Measurements from ENCODE around the gene IFNA8.
"Not testable (repeated sequence)": the region's sequence is repeated elsewhere in the genome, so short reads cannot be mapped to it uniquely, and the experiment has no call there.

IFNA8 gene

DNA sequence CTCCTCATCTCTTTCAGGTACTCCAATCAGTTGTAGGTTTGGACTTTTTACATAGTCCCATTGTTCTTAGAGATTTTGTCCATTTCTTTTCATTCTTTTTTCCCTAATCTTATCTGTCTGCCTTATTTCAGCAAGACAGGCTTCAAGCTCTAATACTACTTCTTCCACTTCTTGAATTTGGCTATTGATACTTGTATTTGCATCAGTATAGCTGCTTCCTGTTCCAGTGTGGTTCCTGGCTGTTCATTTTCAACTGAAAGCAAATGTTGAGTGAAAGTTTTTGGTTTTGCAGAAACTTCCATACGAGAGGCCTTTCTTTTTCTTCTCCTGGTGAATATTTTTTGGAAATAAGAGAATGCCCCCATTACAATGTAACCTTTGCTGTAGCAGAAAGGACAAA, 19.3 kb downstream of the IFNA8 start:
- no peak for DNase-seq (ENCODE audit: low read depth in 2 of 2)

DNA sequence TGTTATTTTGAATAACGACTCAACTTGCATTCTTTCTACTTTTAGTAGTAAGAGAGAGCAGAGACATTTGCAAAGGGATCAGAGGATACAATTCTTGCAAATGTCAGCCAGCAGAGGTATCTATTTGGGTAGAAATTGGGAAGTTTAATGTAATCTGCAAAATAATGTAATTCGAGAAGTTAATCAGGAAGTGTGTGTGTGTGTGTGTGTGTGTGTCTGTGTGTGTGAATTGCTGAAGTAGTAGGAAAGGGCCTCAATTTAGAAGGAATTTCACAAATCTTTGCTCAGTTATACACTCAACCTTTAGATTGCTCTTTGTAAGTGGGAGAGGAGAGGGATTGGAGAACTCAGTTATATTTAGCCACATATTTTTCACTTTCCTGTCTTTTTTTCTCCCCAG, 20.3 kb downstream of the IFNA8 start:
- DNase-seq (ENCODE audit: low read depth in 2 of 2), result no peak

- no peak for DNase-seq (ENCODE audit: low read depth in 2 of 2)
These were observed 23.9 kb downstream of the IFNA8 start for GRCh38 chr9:21432672-21433425.

DNA sequence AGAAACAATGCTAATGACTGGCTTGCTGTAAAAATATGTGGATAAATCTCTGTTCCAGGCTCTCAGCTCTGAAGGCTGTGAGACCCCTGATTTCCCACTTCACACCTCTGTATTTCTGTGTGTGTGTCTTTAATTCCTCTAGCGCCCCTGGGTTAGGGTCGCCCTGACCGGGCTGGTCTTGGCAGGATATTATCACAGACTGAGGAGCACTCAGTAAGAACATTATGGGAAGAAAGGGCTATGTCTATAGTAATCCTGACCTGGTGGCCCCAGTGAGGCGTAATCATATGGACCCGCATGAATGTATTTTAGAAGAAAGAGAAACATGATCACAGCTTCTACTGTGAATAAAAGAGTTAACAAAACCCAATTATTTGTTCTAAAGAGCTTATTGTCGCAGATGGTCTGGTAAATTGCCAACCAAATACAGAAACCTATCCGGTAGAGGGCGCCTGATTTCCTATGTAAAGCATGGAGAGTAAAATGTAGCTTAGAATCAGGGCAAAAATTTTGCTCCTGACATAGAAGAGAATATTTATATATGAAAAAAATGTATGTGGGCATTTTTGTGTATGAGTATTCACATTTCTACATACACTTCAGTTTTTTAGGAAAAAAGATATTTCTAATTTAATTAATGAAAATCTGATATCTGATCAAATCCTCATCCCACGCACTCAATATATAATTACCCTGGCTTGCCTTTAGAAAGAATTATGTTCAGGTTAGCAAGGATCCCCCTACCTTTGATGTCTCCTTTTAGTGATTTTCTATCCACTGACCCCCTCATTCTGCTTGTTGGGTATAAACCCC, 25.5 kb downstream of the IFNA8 start:
- peak in 1 of 2 experiments; percentile 25 for DNase-seq (ENCODE audit: low read depth in 2 of 2)

DNA sequence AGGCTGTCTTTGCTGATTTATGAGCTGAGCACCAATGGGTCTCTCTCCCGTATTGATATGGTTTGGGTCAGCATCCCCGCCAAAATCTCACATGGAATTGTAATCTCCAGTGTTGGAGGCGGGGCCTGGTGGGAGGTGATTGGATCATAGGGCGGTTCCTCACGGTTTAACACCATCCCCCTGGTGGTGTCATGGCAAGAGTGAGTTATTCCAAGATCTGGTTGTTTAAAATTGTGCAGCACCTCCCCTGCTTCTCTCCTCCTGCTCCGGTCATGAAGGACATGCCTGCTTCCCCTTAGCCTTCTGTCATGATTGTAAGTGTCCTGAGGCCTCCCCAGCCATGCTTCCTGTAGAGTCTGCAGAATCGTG, 26.1 kb downstream of the IFNA8 start:
- not testable (repeated sequence) for DNase-seq (ENCODE audit: low read depth in 2 of 2)

DNA sequence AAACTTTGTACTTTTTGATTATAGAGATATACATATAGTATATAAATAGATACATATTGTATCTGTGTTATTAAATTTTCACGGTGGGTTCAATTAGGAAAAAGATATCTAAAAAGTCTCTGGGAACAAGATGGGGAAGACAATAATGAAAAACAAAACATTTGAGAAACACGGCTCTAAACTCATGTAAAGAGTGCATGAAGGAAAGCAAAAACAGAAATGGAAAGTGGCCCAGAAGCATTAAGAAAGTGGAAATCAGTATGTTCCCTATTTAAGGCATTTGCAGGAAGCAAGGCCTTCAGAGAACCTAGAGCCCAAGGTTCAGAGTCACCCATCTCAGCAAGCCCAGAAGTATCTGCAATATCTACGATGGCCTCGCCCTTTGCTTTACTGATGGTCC, 31.2 kb downstream of the IFNA8 start, which contains the start of gene IFNA1:
TSS of gene IFNA1 (plus strand) at position 301 of the 400 bp plus-strand sequence. CDS start at position 370, 69 bp downstream.
- DNase-seq (ENCODE audit: low read depth in 2 of 2), result no peak

DNA sequence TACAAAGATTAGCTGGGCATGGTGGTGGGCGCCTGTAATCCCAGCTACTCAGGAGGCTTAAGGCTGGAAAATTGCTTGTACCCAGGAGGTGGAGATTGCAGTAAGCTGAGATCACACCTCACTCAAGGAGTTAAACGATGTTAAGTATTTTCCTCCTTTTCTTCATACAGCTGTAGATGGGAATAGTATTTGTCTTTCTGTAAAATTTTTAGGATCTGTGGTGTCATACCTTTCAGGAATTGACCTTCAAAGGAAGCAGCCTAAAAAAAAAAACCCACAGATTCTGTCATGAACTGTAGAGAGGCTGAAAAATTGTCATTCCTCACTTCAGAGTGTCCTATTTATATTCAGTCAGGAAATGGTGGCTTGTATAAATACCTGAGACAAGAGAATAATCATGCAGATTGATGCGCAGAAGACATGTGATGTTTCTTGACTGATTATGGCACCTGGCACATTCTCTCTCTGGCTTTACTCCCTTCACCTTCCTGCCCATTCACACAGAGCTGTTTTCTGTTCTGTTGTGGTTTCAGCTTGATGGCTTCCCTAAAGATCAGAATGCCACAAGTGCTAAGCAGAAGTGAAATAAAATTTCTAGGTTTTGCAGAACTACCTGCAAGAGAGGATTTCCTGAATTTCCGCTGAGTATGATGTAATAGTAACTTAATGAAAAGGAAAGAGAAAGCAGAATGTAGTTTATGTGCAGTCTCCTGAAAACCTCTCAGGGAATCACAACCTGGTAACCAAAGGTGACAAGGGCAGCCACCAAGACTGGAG, 35.1 kb downstream of the IFNA8 start:
- DNase-seq (ENCODE audit: low read depth in 2 of 2), result no peak

DNA sequence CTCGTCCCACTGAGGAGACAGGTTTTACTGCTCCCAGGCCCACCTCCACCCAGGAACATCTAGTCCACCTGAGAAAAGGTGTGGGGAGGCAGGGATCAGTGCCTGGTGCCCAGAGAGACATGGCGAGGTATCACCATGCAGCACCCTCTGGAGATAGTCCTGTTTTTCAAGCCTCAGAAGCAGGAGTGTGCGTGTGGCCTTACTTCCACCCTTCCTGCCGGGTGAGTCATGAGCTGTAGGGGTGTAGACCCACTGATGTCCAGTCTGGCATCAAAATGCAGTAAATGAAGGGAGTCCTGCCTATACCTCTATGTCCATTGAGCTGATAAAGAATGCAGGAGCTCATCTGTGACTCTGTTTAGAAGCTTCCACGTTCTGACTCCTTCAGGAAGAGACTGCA, 40.4 kb downstream of the IFNA8 start:
- not testable (repeated sequence) for DNase-seq (ENCODE audit: low read depth in 2 of 2)

GRCh38 chr9:21450733-21451394, 41.9 kb downstream of the IFNA8 start:
- DNase-seq (ENCODE audit: low read depth in 2 of 2), result no peak

GRCh38 chr9:21452681-21453080, 43.8 kb downstream of the IFNA8 start:
- no peak for DNase-seq (ENCODE audit: low read depth in 2 of 2)

- DNase-seq (ENCODE audit: low read depth in 2 of 2), result no peak
These were observed 45.2 kb downstream of the IFNA8 start for GRCh38 chr9:21454149-21454548.

DNA sequence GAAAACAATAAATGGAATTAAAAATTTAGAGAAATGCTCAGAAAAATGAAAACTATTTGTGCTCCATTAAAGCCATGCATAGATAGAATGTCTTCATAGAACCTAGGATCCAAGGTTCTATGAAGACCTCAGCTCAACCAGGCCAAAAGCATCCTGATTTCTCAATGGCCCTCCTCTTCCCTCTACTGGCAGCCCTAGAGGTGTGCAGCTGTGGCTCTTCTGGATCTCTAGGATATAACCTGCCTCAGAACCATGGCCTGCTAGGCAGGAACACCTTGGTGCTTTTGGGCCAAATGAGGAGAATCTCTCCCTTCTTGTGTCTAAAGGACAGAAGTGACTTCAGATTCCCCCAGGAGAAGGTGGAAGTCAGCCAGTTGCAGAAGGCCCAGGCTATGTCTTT, 46.4 kb downstream of the IFNA8 start:
- no peak for DNase-seq (ENCODE audit: low read depth in 2 of 2)

All from stimulated activated CD4-positive, alpha-beta T cell treated with anti-CD3 and anti-CD28 coated beads, Interleukin-12 subunit alpha, Interleukin-12 subunit beta, amount 100 ng/mL, for 24 hours (primary cell).